Hepatocyte (in vitro differentiated cells): ENCODE measurements around the gene NPHP4.

Experiments
- CTCF ChIP-seq: fragments of 200-600 bp; sonication (generic); IDR thresholded peaks from 2 replicates; pipeline ENCODE4 v1.5.1; 2016; ENCODE audit warnings: antibody characterized with exemption, mild to moderate bottlenecking; ENCODE audit not compliant: poor library complexity
- EZH2 ChIP-seq: fragments of 200-600 bp; sonication (generic); IDR thresholded peaks from 2 replicates; pipeline ENCODE4 v1.6.1; 2016; ENCODE audit warnings: antibody characterized with exemption, mild to moderate bottlenecking, borderline replicate concordance

GRCh38 chr1:5971471-5972197, 20.6 kb downstream of the NPHP4 start:
- TF ChIP-seq CTCF (no peak), EZH2 (no peak)
